HepG2 (cell line): ENCODE results near the gene WWP2. TPM values are rescaled to one million over a fixed set of nuclear protein-coding genes. Genes with fewer than 3 reads are reported as not detected.
A peak's percentile ranks its signal among the peaks of the same experiment; 100 is the strongest.

Experiments
- CEBPB ChIP-seq: IDR thresholded peaks from 2 replicates; pipeline ENCODE4 v1.6.1; 2011; ENCODE audit warnings: low read depth, low read length, improper control_type of control experiment, borderline replicate concordance
- GFI1 ChIP-seq: sonication (generic); formaldehyde crosslinking; IDR thresholded peaks from 2 replicates; pipeline ENCODE4 v1.5.0; 2020; ENCODE audit warnings: missing genetic modification reagents, mild to moderate bottlenecking, borderline replicate concordance
- GTF2F1 ChIP-seq: fragments of 150-350 bp; IDR thresholded peaks from 2 replicates; pipeline ENCODE4 v1.6.1; 2014; ENCODE audit warnings: low read length
- MTA1 ChIP-seq: sonication (generic); formaldehyde crosslinking; IDR thresholded peaks from 2 replicates; pipeline ENCODE4 v1.4.0; 2020; ENCODE audit warnings: missing genetic modification reagents, mild to moderate bottlenecking, borderline replicate concordance
- NFKB2 ChIP-seq: sonication (generic); formaldehyde crosslinking; IDR thresholded peaks from 2 replicates; pipeline ENCODE4 v1.4.0; 2020; ENCODE audit warnings: missing genetic modification reagents, borderline replicate concordance
- NR1H2 ChIP-seq: sonication (generic); formaldehyde crosslinking; IDR thresholded peaks from 2 replicates; pipeline ENCODE4 v1.8.1; 2022; ENCODE audit warnings: low read depth, missing genetic modification reagents, borderline replicate concordance
- PTBP1 ChIP-seq: fragments of 200-400 bp; formaldehyde crosslinking; IDR thresholded peaks from 2 replicates; pipeline ENCODE4 v1.6.1; 2018; ENCODE audit warnings: low read length, low read depth; ENCODE audit not compliant: poor library complexity, severe bottlenecking
- REL ChIP-seq: sonication (generic); formaldehyde crosslinking; conservative IDR thresholded peaks from 2 replicates; pipeline ENCODE4 v1.8.0; 2022; ENCODE audit warnings: mild to moderate bottlenecking, missing genetic modification reagents, moderate library complexity
- SKI ChIP-seq: fragments of 450-650 bp; IDR thresholded peaks from one replicate; pipeline ENCODE4 v1.6.1; 2018; ENCODE audit warnings: mild to moderate bottlenecking; ENCODE audit not compliant: partially characterized antibody
- SMYD3 ChIP-seq: sonication (generic); formaldehyde crosslinking; IDR thresholded peaks from 2 replicates; pipeline ENCODE4 v1.8.1; 2023; ENCODE audit warnings: mild to moderate bottlenecking, missing genetic modification reagents
- STAT5B ChIP-seq: sonication (generic); formaldehyde crosslinking; IDR thresholded peaks from 2 replicates; pipeline ENCODE4 v1.4.0; 2020; ENCODE audit warnings: missing genetic modification reagents
- ZNF263 ChIP-seq: sonication (generic); formaldehyde crosslinking; IDR thresholded peaks from 2 replicates; pipeline ENCODE4 v1.4.0; 2020; ENCODE audit warnings: missing genetic modification reagents
- ZSCAN21 ChIP-seq: sonication (generic); formaldehyde crosslinking; IDR thresholded peaks from 2 replicates; pipeline ENCODE4 v1.8.0; 2022; ENCODE audit warnings: mild to moderate bottlenecking, missing genetic modification reagents, moderate library complexity, borderline replicate concordance
- ZSCAN25 ChIP-seq: sonication (generic); formaldehyde crosslinking; IDR thresholded peaks from 2 replicates; pipeline ENCODE4 v1.8.0; 2022; ENCODE audit warnings: mild to moderate bottlenecking, missing genetic modification reagents
- polyA plus RNA-seq, 8 experiments: library from polyadenylated mRNA; depleted of rRNA in 3 of 8; stranded (reverse) in 7 of 8; unstranded in 1 of 8; fragments of >200 nt; fragmentation: Illumina TruSeq in 4 of 8; extraction: Trizol in 4 of 8; gene quantifications; 2 replicates each; pipeline versions ENCODE4 v1.2.1 to v1.2.3, GENCODE V29; 2011 to 2016; ENCODE audit warnings: low read depth in 4 of 8, missing spikeins in 1 of 8, mixed read lengths in 1 of 8; ENCODE audit not compliant: insufficient read depth in 1 of 8
- total RNA-seq, 5 experiments: library from RNA; depleted of rRNA; stranded (reverse); fragments of >200 nt; fragmentation: Illumina TruSeq; extraction: Trizol; gene quantifications; 2 replicates each; pipeline ENCODE4 v1.2.3, GENCODE V29; 2016; ENCODE audit warnings: low read depth in 1 of 5
- TF ChIP-seq, protein P1 (sequence below): IDR thresholded peaks from 2 replicates; pipeline ENCODE4 v1.6.1; 2016
- TF ChIP-seq, protein P2 (sequence below): sonication (generic); formaldehyde crosslinking; IDR thresholded peaks from 2 replicates; pipeline ENCODE4 v1.4.0; 2020; ENCODE audit warnings: missing genetic modification reagents, borderline replicate concordance
- TF ChIP-seq, protein P3 (sequence below): fragments of 450-650 bp; IDR thresholded peaks from 2 replicates; pipeline ENCODE4 v1.6.1; 2016
- TF ChIP-seq, protein P4 (sequence below): sonication (generic); formaldehyde crosslinking; conservative IDR thresholded peaks from 2 replicates; pipeline ENCODE4 v1.4.0; 2020; ENCODE audit warnings: mild to moderate bottlenecking, missing genetic modification reagents, moderate library complexity

The WWP2 gene
- total and polyA plus RNA-seq, 2 of the 13 experiments (the other 11 are each of a cell fraction or from before 2014, with no cell fraction given), result 11.4 to 28.2 TPM

DNA sequence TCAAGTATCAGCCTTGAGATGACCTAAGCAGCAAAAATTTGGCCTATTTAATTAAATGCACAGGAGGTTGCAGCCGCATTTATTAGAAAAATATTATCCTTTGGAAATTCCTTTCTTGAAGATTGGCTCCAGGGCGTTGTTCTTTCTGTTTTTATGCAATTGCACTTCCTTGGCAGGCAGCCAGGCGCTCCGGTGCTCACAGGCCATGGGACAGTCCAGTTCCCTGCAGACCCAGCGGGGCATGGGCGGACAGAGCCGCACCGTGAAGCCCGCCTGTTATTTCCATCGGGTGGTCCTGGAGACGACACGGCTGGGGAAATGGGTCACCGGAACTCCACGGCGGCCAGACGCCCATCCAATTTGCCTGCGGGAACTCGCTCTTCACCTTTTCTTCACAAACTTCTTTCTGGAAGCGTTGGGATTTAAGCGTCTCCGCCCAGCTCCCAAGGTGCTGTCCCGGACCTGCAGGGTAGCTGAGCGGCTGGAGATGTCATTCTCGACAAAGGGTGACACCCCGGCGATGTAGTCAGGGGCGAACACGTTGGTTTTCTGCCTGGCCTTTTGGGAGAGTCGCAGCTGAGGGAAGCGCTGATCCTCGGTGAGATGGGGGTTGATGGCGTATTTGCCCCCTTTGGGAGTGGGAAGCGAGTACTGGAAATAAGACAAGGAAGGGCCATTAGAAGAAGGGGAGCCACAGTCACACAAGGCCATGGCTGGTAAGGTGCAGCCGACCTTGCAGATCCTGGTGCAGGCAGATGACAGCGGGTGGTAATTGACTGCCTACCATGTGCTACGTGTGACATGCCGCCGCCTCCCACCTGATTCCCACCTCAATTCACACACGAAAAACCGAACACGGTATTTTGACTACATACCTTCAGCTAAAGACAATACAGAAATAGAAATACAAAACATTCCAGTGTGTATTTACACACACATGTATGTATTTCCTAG lies 19.9 kb upstream of the WWP2 start (continued):
- no peak for TF ChIP-seq NR1H2 (CRISPR knock-in tag)
- no peak for TF ChIP-seq CEBPB
- no peak for TF ChIP-seq SMYD3 (CRISPR knock-in tag)
- no peak for TF ChIP-seq ZSCAN21
- peak; percentile 48 for TF ChIP-seq SKI
- TF ChIP-seq, protein P1, sequence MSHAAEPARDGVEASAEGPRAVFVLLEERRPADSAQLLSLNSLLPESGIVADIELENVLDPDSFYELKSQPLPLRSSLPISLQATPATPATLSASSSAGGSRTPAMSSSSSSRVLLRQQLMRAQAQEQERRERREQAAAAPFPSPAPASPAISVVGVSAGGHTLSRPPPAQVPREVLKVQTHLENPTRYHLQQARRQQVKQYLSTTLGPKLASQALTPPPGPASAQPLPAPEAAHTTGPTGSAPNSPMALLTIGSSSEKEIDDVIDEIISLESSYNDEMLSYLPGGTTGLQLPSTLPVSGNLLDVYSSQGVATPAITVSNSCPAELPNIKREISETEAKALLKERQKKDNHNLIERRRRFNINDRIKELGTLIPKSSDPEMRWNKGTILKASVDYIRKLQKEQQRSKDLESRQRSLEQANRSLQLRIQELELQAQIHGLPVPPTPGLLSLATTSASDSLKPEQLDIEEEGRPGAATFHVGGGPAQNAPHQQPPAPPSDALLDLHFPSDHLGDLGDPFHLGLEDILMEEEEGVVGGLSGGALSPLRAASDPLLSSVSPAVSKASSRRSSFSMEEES (CRISPR knock-in tag), result no peak
- TF ChIP-seq, protein P2, sequence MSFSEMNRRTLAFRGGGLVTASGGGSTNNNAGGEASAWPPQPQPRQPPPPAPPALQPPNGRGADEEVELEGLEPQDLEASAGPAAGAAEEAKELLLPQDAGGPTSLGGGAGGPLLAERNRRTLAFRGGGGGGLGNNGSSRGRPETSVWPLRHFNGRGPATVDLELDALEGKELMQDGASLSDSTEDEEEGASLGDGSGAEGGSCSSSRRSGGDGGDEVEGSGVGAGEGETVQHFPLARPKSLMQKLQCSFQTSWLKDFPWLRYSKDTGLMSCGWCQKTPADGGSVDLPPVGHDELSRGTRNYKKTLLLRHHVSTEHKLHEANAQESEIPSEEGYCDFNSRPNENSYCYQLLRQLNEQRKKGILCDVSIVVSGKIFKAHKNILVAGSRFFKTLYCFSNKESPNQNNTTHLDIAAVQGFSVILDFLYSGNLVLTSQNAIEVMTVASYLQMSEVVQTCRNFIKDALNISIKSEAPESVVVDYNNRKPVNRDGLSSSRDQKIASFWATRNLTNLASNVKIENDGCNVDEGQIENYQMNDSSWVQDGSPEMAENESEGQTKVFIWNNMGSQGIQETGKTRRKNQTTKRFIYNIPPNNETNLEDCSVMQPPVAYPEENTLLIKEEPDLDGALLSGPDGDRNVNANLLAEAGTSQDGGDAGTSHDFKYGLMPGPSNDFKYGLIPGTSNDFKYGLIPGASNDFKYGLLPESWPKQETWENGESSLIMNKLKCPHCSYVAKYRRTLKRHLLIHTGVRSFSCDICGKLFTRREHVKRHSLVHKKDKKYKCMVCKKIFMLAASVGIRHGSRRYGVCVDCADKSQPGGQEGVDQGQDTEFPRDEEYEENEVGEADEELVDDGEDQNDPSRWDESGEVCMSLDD, result no peak
- no peak for TF ChIP-seq REL (CRISPR knock-in tag)
- TF ChIP-seq PTBP1, result no peak
- TF ChIP-seq, protein P3, sequence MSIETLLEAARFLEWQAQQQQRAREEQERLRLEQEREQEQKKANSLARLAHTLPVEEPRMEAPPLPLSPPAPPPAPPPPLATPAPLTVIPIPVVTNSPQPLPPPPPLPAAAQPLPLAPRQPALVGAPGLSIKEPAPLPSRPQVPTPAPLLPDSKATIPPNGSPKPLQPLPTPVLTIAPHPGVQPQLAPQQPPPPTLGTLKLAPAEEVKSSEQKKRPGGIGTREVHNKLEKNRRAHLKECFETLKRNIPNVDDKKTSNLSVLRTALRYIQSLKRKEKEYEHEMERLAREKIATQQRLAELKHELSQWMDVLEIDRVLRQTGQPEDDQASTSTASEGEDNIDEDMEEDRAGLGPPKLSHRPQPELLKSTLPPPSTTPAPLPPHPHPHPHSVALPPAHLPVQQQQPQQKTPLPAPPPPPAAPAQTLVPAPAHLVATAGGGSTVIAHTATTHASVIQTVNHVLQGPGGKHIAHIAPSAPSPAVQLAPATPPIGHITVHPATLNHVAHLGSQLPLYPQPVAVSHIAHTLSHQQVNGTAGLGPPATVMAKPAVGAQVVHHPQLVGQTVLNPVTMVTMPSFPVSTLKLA, result peak; percentile 70; the same call in 1 of the 2 replicates
- TF ChIP-seq GTF2F1, result no peak
- no peak for TF ChIP-seq NFKB2
- TF ChIP-seq GFI1 (CRISPR knock-in tag), result no peak
- no peak for TF ChIP-seq STAT5B (CRISPR knock-in tag)
- TF ChIP-seq MTA1 (CRISPR knock-in tag), result no peak
- TF ChIP-seq ZNF263 (CRISPR knock-in tag), result no peak
- no peak for TF ChIP-seq ZSCAN25 (CRISPR knock-in tag)
- TF ChIP-seq, protein P4, sequence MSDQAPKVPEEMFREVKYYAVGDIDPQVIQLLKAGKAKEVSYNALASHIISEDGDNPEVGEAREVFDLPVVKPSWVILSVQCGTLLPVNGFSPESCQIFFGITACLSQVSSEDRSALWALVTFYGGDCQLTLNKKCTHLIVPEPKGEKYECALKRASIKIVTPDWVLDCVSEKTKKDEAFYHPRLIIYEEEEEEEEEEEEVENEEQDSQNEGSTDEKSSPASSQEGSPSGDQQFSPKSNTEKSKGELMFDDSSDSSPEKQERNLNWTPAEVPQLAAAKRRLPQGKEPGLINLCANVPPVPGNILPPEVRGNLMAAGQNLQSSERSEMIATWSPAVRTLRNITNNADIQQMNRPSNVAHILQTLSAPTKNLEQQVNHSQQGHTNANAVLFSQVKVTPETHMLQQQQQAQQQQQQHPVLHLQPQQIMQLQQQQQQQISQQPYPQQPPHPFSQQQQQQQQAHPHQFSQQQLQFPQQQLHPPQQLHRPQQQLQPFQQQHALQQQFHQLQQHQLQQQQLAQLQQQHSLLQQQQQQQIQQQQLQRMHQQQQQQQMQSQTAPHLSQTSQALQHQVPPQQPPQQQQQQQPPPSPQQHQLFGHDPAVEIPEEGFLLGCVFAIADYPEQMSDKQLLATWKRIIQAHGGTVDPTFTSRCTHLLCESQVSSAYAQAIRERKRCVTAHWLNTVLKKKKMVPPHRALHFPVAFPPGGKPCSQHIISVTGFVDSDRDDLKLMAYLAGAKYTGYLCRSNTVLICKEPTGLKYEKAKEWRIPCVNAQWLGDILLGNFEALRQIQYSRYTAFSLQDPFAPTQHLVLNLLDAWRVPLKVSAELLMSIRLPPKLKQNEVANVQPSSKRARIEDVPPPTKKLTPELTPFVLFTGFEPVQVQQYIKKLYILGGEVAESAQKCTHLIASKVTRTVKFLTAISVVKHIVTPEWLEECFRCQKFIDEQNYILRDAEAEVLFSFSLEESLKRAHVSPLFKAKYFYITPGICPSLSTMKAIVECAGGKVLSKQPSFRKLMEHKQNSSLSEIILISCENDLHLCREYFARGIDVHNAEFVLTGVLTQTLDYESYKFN (CRISPR knock-in tag), result no peak
